Measurements from ENCODE around the gene TANC1.
A peak's percentile ranks its signal among the peaks of the same experiment; 100 is the strongest.

TANC1 gene

DNA sequence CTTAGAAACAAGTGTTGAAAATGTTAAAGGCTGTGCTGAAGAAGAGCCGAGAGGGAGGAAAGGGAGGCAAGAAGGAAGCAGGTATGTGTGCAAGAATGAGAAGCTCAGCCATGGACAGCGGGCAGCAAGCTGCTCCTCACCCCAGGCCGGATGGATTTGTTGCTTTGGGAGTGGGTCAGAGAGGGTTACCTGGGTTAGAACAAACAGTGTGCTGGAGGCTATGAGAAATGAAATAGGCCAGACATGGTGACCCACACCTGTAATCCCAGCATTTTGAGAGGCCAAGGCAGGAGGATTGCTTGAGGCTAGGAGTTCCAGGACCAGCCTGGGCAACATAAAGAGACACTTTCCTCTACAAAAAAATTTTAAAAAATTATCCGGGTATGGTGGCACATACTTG lies 97.5 kb downstream of the TANC1 start:
- no peak for DNase-seq

DNA sequence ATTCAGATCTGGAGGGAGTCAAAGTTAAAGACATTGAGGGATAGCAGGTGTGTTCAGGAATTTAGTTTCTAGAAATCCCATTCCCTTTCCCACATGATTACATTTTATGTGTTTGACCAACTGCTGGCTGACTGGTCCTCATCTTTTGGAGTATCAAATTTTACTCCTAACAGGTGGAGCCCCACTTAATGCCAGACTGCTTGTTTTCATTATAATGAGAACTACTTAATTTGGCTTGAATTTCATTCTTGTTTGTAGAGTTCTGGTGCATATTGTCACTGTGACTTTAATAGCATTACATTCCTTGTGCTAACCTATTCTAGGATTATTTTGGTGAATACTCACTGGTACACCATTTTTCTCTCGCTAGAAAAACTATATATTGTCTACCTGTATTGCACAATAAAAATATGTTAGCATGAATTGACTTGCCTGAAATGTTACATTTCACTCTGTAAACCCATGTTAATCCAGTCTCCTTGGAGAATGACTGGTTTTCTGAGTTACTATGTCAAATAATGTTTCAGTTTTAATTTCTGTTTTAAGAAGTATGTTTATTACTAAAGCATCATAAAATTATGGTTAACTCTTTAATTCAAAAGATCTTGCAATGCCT lies 98.2 kb downstream of the TANC1 start:
- no peak for DNase-seq

DNA sequence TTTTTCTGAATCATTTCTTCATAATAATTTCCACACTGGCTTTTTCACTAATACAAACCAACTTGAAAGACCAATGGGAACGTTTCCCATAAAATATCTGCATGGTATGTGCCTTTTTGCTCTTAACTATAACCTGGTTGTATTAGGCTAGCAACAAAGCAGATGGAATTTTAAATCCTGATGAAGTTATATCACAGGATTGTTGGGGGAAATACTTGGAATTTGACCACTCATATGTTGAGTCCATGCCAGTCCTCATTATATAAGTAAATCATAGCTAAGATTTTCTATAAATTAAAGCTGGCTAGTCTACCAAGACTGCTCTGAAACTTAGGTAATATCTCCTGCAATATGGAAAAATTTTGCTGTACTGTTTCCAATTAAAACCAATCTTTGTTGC lies 99.5 kb downstream of the TANC1 start:
- no peak for DNase-seq

DNA sequence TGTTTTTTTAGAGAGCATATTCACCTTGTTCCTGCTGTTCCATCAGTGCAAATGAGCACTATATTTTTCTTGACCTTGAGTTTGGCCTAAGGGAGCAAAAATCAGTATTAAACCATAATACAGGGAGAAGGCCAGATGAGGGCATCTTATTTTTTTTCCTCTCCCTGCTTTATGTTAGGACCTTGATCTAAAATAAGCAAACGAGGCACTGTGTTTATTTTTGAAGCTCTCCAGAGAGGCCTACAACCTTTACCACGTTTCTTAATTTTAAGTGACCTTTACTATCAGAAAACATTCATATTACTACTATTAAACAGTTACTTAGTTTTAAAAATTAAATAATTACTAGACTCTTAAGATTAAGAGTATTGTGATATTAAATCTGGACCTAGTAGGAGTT lies 100.8 kb downstream of the TANC1 start:
- DNase-seq = no peak

DNA sequence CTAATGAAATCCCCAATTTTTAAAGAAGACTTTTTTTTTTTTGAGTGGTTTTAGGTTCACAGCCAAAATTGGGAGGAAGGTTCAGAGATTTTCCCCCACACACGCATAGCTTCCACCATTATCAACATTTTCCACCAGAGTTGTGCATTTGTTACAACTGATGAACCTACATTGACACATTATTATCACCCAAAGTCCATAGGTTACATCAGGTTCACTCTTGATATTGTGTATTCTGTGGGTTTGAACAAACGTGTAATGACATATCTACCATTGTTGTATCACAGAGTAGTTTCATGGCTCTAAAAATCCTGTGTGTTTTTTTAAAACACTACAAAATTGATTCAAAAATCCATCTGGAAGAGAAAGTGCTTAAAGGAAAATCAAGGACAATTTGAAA lies 101.8 kb downstream of the TANC1 start:
- no peak for DNase-seq

DNA sequence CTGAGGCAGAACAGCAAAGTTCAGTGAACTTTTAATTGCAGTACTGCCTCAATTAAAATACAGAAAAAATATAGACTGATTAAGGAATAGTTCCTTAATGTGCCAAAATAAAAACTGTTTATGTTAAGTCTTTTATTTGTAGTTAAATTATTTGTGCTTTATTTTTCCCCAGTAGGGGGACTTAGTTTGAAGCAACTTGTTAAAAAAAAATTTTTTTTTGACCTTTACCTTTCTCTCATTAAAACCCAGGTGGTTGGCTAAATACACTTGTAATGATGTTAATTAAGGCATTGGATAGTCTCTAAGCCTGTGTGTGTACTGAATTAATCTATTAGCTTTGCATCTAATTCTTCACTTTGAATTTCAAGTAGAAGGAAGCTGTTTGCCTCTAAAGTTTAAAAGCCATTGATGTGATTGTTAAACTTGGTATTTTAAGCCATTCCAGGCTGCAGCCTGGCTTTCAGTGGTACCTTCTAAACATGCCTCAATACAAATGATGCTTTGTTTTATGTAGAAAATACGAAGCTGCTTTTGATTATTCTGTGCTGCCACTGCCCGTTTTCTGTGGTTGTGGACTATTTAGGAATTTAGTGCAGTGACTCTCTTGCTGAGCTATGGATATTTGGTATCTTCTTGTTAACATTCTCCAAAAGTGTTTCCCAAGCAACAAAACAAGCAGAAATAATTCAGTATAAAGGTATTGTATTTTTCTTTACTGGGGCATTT lies 102.9 kb downstream of the TANC1 start:
- no peak for DNase-seq

DNA sequence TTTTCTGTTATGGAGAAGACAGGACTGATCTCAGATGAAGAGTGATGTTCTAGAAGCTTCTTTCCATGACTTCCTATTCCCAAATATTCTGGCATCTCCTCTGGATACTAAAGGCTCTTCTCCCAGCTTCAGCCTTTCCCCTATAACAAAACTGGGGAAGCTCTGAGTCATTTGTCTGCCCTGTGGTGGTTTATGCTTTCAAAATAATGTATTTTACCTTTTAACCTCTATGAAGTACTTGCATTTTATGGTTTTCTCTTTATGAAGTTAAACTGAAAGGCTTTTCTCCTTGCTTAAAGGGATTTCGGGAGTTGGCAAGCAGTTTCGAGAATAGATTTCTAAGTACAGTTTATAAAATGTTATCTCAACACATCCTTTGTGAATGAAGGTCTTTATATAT lies 104.4 kb downstream of the TANC1 start:
- no peak for DNase-seq

DNA sequence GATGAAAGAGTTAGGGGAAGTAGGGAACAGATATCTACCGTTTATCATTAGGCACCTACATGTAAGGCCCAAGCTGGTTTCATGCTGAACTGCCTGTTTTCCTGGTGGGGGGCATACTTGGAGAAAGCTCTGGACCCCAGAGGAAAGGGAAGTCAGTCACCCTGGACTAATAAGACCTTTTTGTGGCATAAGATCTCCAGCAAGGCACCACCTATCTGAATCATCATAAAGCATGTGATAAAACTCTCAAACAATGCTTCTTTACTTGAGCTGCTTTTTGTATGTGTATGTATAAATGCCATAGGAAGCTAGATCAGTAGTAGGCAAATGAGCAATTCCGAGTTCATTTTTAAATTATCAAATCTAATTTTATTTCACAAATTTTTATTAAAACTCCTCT lies 104.8 kb downstream of the TANC1 start:
- DNase-seq = no peak

DNA sequence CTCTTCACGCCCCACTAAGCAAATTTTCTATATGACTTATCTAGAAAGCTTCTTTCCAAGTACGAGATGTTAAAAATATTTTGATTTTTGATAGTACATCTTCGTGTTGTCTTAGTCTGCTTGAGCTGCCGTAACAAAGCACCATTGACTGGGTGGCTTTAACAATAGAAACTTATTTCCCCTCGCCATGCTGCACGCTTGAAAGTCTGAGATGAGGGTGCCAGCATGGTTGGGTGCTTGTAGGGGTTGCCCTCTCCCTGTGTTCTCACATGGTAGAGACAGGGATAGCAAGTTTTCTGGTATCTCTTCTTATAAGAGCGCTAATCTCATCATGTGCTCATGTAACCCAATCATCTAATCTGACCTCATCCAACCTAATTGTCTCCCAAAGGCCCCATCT lies 106.2 kb downstream of the TANC1 start:
- DNase-seq = no peak

DNA sequence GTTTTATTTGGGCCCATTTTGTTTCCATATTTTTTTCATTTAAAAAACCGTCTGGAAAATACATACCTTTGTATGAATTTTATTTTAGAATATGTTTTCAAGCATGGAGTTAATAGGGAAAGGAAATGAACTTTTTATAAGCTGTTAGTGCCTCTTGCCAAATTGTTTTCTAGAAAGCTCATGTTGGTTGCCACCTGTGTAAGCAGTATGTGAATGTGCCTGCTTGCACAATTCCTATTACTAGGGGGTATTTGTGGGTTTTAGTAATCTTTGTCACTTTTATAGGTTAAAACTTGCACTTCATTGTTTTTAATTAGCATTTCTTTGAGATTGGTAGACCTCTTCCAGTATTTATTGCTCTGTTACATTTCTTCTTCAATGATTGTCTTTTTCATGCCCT lies 107.3 kb downstream of the TANC1 start:
- no peak for DNase-seq

DNA sequence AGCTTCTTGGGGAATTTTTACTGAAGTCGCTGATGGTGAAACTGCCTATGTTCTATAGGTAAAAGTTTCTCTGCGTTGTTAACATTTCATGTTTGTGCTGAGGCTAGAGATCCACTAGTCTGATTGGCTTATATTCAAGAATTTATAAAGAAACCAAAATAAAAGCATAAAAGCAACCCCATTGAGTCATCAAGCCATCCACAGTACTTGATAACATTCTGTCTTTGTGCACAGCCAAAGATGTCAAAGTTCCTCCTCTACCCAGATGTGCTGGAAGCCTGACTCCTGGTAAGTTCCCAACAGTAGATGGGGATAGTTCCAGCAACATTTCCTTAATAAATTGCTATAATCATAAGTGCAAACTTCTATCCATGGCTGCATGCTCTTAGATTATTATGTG lies 107.8 kb downstream of the TANC1 start:
- no peak for DNase-seq

DNA sequence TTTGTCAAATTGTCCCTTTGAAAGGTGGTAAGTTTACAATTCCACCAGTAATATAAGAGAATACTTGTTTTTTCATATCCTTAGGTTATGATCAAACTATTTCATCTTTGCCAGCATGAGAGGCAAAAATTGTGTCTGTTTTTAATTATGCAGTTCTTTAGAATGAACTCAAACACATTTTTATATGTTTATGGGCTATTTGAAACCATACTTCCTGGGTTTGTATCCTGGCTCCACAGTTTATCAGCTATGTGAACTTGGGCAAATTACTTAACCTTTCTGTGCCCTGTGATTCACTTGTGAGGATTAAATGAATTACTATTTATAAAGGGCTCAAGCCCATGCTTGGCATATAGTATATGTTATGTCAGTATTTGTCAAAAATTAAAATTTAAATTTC lies 109.4 kb downstream of the TANC1 start:
- DNase-seq = no peak

DNA sequence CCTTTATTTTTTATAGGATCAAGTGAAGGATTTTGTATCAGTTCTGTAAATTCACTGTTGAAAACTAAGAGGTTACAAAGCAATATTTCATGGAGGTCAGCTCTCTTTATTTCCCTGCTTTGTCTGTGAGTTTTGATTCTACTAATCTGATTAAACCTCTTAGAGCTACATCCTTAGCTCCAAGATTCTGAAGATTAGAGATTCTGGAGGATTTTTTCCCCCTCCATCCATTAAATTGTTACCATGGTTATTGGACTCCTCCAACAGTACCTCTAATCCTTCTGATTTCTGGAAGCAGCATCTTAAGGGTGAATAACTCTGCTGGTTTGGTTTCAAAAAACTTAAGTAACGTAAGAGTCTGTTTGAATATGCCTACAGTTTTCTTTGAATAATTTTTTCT lies 110.0 kb downstream of the TANC1 start:
- DNase-seq = no peak

DNA sequence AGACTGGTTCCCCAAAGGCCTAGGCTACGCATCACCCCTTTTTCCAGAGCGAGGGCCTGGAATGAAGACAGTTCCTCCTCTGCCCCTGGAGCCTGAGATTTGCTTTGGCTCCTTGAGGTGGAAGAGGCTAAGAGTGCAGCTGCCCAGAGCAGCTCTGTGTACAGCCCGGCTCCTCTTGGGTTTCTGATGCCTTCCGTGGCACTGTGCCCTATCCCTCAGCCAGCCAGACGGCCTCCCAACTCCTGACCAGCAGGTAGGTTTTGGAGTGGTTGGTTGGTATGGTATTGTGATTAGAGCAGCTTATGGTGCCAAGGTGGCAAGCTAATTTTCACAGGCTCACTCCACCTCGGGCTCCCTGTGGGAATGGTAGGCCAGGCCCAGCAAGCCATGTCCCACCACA lies 112.2 kb downstream of the TANC1 start:
- no peak for DNase-seq

DNA sequence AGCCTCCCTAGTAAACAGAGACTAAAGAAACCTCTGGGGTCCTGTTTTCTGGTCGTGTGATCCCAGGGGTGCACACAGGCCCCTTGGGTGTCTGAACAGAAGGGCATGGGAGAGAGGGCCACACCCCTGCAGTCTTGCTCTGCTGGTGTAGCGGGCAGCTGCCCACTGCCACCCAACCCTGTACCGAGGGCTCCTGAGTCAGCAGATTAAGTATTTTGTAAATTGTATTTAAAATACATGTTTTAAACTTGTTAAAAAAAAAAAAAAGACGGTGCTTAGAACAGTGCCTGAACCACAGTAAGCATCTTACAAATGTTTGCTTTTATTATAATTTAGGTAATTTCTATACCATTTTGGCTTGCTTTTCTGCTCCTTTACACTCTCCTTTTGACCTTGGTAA lies 113.7 kb downstream of the TANC1 start:
- DNase-seq = no peak

DNA sequence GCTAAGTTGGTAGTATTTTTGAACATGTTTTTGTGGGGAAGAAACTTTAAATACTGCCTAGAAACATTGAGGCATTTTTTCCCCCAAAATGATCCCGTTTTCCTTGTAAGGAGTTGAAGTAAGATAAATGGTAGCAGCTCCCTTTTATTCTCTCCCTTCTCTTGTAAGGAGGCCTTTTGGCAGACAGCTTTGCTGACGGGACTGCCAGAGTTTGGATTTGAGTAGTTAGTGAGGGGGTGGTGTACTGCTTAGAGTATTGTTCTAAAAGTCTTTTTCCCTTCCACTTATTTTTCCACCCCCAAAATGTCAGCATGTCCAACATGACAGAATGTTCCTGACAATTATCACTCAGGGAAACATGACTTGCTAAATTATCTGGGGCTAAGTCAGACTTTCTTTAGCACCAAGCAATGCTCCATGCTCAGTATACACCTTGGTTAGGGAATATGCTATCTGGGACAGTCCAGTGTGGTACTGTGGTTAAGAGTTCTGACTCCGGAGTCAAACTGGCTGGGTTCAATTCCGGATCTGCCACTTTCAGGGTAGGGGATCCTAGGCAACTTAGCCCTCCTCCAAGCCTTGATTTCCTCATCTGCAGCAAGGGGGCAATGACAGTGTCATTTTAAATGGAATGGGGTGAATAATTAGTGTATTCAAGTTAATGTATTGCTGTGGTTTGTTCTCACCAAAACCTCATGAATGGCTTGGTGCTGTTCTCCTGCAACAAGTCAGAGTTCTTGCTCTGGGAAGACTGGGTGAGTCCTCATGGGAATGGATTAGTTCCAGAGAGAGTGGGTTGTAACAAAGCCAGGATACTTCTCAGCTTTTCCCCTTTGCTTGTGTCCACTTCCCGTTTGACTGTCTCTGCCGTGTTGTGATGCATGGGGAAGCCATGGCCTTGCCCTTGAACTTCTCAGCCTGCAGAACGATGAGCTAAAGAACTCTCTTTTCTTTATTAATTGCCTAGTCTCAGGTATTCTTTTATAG lies 116.2 kb downstream of the TANC1 start:
- no peak for DNase-seq

DNA sequence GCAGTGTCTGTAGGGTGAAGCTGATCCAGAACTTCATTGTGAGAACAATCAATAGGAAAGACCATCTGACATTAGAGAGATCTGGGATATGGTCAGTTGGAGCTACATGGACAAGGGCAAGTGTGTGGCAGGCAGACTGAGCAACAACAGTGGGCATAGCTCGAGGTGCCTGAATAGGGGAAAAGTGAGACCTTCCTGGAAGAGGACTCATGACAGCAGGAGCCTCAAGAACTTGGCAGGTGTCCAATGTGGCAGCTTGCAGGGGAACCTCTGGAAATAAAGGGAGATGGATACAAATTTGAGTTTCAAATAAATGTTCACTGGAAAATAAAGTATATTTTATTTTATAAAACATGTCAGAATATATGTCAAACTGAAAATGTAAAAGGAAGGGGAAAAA lies 117.9 kb downstream of the TANC1 start:
- DNase-seq = no peak

DNA sequence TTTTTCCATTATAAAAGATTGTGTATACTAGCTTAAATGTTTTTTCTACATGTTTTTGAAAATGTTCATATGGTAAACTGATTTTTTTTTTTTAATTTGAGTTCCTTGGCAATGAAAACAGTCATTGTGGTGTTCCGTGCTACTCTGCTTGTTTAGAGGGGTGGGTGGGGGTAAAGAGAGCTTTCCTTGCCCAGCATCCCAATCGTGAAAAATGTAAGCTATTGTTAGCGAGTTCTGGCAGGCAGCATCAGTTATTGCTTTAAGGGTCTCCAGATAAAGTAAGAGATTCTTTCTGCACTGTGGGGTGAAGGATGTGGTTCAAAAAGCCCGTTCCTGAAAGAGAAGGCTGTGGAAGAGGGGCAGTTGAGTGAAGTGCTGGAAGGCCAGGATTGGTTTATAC lies 118.4 kb downstream of the TANC1 start:
- no peak for DNase-seq

DNA sequence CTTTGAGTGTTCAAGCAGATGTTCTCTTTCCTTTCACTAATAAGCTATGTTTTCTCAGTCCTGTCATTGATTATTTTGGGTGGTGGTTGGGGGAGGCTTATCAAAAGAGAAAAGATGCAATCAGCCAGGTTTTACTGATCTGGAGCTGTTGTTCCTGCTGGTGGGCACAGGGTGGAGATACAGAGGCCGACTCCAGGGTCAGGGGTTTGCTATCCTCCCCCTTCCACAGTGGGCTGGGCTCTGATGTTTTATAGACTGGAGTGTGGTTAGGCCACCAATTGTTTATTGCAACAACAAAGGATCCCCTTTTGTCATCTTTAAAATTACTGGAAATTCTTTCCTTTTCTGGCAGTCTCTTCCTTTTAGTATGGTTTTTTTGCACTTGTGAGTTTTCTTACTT lies 120.5 kb downstream of the TANC1 start:
- no peak for DNase-seq

DNA sequence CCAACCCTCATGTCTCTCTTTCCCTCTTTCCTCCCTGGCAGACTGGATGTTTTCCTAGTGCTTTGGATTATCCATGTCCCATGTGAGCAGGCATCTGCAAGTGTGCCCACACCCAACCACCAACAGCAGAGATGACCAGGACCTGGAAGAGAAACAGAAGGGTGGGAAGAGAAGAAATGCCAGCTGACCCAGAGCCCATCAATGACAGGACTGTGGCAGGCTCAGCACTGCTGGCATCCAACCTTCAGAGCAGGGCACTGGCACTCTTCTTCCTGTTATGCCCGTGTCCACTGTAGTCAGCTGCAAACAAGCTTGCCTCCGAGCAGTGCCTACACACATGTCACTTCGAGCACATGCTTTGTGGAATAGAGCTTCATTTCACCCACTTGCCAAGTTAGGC lies 121.1 kb downstream of the TANC1 start:
- DNase-seq = peak; percentile 43

DNA sequence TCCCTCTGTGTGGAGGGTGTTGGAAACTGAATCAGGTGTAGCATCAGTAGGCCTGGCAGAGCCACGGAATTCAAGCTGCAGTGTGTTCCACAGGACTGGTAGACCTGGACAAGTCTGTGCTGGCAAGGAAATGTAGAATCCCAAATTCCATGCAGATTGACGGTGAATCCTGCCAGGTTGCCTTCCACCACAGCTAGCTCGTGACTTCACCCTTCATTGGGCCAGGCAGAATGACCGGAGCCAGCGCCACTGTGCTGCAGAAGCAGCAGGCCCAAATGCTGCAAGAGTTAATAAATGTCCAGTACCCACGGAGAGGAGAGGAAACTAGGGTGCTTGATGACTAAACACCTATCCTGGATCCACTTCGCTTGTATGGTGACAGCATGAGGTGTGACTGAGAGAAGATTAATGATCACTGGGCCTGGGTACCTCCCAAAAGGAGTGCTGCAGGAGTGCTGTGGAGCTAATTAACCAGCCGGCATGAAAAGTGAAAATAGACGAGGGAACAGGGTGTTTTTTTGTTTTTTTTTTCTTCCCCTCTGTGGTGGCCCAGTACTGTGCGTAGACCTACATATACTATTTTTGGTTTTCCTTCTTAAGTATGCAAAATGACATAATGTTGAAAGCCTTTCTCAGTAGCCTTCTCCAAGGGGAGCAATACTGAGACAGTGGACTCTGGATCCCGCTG lies 122.2 kb downstream of the TANC1 start:
- DNase-seq = no peak

DNA sequence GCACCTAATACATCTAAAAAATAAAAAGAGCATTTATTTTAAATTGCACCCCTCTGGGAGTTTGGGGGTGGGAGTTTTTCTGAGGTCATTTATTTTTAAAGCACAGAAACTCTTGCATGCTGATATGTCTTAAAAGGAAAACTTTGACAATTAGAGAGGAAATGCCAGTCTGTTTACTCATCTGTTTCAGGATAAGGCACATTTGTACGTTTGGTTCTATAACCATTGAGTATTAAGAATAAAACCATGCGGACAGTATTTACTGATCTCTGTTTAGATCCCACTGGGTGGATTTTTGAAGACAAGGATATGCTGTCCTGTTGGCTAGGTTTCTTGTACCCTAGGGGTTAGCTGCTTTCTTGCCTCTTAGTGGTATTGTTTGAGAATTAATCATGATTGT lies 122.9 kb downstream of the TANC1 start:
- DNase-seq = no peak

DNA sequence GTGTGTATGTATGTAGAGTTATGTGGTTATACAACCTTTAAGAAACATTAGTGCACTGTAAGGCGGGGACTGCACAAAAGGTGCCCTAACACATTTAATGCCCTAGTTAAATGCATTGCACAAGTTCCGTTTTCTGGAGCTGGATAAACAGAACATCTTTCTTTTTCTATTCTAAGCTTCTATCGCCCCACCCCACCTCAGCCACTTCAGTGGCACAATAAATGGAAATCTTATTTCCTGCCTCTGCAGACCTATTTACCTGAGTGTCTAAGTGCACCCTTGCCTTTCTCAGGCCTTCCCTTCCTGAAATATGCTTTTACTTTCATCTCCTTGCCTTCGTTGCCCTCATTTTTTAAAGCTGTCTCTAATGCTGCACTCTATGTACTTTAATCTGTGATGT lies 123.5 kb downstream of the TANC1 start:
- no peak for DNase-seq

Measured in right hindlimb (tissue), 1 donor.